CD4-positive, alpha-beta T cell treated with Interleukin-6 for 4 hours (primary cell): ENCODE data around the gene RPS6KB2.
A peak's percentile ranks its signal among the peaks of the same experiment; 100 is the strongest.

Experiments used
- DNase-seq: peaks from one replicate; pipeline ENCODE4 v3.0.0-alpha.2; 2020; ENCODE audit warnings: mixed read lengths

The RPS6KB2 gene

DNA sequence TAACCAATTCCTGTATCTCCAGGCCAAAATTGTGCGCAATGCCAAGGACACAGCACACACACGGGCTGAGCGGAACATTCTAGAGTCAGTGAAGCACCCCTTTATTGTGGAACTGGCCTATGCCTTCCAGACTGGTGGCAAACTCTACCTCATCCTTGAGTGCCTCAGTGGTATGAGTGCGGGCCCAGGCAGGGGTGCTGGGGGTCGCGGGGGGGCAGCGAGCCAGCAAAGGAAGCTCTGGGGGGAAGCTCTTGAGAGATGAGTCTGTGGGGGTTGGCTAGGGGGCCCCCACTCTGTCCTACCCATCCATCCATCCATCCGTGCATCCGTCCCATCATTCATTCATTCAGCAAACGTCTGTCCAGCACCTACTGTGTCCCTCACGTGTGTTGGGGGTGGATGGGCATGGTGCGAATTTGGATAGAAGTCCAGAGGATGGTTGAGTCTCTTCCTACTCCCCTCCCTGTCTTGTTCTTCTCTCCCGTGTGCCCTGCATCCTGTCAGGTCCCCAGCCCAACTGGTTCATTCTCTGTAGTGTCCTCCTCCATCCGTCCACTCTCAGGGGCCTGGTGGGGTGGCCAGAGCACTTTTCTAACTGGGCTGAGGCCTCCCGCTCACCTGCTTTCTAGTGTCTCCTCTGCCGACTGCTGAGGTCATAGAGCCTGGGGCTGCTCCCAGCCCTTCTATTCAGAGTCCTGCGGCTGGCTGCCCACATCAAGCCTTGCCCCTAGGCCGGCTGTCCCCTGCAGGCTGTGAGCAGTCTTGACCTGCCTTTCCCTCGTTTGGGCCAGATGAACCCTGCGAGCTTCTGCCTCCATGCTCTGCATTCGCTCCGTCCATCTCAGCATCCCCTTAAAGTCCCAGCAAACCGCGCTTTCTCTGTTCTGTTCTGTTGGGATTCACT is 3.3 kb downstream of the RPS6KB2 start:
- DNase-seq: no peak

DNA sequence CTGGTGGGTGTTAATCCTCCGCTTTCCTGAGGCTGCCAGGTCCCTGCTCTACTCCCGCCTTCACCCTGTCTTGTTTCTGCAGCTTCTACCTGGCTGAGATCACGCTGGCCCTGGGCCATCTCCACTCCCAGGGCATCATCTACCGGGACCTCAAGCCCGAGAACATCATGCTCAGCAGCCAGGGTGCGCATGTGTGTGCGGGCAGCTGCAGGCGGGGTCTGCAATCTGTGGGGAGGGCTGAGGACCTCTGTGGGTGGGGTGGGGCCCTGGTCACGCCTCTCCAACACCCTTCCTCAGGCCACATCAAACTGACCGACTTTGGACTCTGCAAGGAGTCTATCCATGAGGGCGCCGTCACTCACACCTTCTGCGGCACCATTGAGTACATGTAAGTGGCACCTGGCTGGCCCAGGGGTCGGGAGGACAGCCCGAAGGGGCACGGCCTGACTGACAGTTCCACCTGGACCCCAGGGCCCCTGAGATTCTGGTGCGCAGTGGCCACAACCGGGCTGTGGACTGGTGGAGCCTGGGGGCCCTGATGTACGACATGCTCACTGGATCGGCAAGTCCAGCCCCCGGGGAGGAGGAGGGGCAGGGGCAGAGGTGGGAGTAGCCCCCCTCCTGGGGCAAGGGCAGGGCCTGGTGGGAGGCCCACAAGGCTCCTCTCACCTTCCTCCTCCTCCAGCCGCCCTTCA is 4.5 kb downstream of the RPS6KB2 start:
- no peak for DNase-seq

DNA sequence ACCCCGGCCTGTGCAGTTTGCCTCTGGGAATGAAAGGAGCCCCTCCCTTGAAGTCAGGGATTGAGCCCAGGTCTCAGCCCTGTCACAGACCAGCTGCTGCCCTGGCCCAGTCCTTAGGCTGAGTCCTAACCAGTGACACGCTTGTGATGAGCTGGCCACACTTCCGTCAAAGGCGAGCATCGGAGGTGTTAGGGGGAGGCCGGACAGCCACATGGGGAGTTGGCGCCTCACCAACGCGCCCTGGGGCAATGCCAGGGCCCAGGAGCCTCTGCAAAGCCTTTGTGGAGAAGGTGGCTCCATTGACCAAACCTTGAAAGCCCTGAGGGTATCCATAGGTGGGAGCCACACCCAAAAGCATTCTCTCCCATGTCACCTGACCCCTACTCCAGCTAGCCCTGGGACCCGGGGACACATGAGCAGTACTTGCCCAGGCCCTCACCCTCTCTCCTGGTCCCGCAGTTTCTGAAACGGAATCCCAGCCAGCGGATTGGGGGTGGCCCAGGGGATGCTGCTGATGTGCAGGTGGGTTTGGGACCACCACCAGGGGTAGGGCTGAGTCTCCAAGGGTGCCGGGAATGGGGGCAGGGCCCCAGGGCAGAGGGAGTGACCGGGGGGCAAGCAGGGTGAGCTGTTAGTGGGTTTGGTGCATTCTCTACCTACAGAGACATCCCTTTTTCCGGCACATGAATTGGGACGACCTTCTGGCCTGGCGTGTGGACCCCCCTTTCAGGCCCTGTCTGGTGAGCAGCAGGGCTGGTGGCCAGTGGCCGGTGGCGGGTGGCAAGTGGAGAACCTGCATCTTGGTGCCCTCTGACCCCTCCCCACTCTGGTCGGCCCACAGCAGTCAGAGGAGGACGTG is 5.5 kb downstream of the RPS6KB2 start:
- DNase-seq: peak; percentile 22

DNA sequence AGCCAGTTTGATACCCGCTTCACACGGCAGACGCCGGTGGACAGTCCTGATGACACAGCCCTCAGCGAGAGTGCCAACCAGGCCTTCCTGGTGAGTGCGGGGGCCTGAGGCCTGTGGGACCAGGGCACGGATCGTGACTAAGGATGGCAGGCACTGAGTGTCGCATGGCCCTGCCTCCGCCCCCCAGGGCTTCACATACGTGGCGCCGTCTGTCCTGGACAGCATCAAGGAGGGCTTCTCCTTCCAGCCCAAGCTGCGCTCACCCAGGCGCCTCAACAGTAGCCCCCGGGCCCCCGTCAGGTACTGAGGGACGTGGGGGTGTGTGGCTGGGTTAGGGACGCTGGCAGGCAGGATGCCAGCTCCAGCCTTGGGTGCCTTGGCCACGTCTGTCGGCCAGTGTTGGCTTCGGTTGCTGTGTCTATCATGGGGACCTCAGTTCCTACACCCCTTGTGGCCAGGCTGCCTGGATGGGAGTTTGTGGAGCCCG is 6.1 kb downstream of the RPS6KB2 start:
- DNase-seq: peak; percentile 41

DNA sequence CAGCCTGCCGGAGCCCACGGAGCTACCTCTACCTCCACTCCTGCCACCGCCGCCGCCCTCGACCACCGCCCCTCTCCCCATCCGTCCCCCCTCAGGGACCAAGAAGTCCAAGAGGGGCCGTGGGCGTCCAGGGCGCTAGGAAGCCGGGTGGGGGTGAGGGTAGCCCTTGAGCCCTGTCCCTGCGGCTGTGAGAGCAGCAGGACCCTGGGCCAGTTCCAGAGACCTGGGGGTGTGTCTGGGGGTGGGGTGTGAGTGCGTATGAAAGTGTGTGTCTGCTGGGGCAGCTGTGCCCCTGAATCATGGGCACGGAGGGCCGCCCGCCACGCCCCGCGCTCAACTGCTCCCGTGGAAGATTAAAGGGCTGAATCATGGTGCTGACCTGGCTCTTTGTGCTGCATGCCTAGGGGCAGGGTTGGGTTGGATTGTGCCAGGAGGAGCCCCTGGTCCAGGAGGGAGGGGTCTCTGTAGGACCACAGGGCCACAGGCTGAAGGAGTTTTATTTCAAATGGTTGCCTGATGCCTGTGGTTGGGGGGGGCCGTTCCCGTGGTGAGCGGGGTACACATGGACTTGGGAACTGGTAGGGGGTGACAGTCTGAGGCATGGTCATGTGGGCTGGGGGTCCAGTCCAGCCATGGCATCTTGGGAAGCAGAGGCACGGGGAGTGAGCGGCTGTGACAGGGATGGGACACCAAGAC is 6.9 kb downstream of the RPS6KB2 start:
- peak; percentile 24 for DNase-seq

DNA sequence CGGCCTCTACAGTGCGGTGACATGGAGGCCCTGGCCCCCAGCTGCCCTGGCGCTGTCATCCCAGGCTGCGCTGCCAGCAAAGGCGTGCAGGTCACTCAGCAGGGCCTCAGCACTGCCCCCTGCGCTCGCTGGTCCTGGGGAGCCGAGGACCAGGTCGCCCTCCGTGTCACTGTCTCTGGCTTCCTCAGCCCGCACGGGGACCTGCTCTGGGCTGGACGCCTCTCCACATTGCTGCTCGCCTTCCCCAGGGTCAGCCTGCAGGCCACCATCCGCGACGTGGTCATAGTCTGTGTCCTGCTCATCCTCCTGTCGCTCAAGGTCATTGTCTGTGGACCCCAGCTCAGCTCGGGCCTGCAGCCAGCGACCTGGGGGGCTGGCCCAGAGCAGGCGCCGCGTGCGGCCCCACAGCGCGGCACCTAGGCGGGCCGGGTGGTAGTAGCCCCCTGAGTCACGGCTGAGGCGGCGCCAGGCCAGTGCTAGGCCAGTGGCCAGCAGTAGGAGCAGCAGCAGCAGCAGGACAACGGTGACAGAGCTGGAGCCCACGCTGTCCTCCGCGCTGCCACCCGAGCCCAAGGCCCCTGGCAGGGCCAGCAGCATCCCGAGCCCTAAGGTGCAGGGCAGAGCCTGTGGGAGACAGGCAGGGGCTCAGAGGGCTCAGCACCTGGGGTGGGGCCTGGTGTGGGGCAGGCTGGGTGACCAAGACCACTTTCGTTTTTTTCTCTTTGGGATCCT is 7.6 kb downstream of the RPS6KB2 start:
- no peak for DNase-seq

DNA sequence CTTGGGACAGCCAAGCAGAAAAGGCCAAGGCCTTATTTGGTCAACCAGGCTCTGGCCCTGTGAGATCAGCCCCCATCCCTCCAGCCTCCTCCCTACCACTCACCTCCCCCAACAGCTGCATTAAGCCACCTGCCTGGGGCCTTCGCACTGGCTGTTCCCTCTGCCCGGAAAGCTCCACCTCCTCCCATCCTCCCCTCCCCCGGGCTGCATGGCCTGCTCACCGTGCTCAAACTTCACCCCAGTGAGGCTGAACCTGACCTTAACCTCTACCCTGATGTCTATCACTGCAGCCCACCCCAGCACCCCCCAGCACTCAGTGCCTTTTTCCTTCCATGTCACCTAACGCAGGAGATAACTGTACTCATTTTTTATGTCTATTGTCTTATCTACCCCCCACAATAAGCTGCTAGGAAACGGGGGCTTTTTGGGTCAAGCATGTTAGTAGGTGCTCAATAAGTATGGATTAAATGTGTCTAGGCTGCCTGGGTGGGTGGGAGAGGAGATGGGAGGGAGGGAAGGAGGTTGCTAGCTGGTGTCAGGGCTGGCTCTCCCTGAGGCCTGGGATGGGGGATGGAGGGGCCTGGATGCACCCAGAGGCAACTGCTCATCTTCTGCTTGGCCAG is 8.3 kb downstream of the RPS6KB2 start:
- peak; percentile 88 for DNase-seq

DNA sequence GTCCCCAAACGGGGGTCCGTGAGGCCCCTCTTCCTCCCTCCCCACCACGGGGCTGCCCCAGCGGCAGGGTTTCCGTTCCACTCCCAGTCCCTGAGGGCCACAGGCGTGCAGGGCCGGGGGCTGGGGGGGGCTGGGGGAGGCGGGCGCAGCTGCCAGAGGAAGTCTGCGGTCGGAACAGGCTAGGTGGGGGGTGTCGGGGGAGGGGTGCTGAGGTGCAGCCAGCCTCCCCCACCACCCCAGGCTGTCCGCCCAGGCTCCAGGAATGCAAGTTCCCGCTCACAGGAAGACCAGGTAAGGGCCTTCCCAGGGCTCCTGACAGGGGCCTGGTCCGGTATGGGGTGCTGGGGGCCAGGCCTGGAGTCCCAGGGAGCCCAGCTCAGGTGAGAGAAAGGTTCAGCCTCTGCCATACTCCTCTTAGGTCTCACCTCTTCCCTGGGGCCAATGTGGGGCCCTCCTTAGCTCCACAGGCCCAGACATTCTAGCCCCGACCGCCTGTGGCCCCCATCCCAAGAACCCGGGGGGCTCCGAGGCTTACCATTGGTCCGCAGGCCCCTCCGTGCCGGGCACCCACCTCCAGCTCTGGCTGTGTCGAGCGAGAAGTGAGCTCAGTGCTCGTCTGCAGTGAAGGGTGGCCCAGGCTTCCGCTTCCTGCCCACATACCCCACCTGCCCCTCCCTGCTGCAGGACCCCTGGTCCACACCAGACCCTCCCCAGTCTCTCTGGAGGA is 9.0 kb downstream of the RPS6KB2 start, which contains the start of gene PTPRCAP:
PTPRCAP (minus strand) TSS at position 601 of the 727 bp plus-strand sequence; CDS start at position 538, 63 bp downstream.
- DNase-seq: peak; percentile 92

DNA sequence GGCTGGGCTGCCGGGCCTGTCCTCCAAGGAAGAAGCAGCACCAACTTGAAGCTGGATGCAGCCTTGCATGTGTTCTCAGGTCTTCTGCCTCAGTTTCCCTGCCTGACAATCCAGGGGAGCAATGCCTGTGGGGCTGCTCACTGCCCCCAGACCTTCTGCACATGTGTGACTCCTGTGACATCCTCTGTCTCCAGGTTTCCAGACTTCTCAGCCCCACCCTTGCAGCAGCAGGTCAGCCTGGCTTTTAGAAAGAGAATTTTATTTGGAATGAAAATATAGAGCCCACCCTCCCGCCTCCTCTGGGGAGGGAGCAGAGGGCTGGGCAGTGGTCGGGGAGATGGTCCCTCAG is 9.5 kb downstream of the RPS6KB2 start:
- DNase-seq: no peak

DNA sequence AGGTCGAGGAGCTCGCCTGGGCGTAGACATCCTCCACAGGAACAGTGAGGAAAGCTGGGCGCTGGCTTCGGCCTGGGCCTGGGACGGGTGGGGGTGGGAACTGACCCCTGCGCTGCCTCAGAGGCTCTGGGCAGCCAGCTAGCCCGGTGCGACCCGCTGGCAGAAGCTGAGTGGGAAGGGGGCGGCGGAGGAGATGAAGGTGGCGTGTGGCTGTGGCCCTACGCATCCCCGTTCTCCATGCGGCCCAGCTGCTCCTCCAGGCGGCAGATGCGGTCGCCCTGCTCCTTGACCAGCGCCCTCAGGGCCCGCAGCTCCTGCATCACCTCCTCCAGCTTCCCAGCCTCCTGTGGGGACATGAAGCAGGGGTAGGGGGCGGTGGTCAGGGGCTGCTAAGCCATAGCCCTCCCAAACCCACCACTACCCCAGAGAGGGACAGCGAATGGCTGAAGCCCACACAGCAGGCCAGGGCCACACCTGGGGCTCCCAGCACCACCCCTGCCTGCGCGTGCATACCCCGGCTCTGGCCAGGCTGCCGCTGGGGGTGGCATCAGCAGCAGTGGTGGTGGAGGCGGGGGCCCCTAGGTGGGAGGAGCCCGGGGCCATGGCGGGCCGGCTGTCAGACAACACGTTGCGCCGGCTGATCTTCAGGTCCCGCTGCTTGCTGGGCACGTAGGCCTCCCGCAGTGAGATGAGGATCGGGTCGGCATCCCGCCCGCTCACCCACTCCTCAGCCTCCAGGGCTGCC is 10.0 kb downstream of the RPS6KB2 start:
- DNase-seq: peak; percentile 86

DNA sequence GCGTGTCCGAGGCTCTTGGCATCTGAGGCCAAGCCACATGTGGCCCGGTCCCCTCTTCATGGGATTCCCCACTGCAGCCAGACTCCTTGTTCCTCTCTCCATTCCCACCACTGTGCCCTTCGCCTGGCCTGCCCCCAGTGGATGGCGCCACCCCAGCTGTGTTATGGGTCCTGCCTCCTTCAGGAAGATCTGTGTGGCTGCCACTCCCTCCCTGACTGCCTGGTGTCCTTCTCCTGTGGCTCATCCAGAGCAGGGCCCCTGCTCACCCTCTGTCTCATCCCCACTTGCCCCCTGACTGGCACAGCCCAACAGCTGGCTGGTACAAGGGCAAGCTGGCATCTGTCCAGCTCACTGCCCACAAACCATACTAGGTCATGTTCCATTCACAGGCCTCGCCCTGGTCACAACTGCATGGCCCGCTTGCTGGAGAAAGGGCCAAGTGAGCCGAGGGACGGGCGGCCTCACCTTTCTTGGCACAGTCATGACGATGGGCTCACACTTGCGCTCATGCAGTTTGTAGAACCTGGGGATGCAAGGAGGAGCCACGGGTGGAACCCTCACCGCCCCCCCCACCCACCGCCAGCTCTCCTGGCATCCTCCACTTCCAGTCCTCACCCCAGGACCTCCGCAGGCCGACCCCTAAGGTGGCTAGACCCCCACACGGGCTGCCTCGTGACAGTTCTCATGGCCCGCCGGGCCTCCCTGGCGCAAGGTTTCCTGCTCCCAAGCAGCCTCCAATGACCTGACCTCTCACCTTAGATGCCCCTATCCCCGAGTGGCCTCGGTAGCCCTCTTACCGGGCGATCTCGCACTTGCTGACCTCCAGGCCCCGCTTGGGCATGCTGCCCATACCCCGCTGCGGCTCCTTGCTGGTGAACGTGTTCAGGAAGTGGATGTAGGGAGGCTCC is 11.3 kb downstream of the RPS6KB2 start:
- DNase-seq: peak; percentile 45

DNA sequence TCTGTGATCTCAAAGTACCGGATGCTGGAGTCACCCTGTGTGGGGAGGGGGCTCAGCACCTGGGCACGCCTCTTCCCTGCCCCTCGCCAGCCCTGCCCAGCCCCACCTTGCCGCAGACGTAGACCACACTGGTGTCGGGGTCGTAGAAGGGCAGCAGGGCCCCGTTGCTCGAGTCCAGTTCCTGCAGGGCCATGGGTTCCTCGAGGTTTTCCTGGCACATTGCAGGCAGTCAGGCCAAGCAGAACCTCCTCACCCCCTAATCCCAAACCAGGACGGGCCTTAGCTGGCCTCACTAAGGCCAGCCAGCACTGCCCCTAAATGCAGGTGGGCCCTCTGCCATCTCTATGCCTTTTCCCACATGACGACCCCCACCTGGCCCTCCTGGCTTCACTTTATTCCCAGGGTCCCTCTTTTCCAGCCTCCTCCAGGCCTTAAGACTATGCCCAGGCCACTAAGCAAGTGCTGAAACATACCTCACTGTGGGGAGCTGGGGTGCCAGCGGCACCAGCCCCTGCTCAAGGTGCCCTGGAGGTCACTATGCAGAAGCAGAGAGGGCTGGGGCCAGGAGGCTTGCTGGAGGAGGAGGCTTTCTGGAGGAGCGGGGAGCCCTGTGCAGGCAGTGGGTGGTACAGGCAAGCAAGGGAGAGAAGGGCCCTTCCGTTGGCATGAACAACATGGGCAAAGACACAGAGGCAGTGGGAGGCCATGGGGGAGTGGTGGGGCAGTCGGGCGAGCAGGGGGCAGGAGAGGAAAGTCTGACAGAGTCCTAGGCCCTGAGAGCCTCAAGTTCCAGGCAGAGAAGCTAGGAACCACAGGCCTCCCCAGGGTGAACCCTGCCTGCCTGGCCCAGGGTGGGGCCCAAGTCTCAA is 12.2 kb downstream of the RPS6KB2 start:
- DNase-seq: peak; percentile 45

DNA sequence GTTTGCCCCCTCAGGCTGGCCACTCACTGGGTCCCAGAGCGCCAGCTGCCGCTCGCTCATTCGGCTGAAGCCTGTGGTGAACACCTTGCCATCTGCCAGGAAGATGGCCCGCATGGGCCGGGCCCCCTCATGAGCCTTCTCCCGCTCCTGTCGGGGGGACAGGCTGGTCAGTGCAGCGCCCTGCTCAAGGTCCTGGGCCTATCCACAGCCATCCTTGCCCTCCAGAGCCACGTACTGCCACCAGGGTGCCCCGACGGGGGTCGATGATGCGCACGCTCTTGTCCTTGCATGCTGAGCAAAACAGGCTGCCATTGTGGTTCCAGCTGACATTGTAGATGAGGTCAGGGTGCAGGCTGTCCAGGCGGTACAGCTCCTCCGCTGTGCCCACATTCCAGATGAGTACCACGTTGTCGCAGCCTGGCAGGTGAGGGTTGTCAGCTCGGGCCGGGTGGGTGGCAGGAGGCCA is 12.8 kb downstream of the RPS6KB2 start:
- no peak for DNase-seq

DNA sequence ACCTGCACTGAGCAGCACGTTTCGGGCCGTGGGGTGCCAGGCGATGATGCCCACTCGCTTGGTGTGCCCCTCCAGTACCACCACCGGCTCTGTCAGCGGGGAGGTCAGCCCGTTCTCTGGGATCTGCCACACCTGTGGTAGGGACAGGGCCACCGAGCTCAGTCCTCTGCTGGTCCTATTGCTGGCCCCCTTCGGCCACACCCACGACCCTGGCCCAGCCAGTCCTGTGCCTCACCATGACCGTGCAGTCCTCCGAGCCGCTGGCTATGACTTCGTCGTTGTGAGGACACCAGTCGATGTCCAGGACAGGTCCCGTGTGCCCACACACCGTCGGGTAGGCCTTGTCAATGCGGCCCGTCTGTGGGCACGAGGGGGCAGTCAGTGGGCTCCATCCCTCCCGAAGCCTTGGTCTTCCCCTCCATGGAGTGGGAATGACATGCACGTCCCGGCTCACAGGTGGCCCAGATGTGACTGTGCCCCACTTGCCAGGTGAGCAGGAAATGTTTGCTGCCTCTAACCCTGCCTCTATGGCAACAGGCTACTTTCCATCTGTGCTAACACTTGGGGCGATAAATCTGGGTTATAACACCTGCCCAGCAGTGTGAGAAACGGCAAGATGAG is 13.5 kb downstream of the RPS6KB2 start:
- peak; percentile 31 for DNase-seq

DNA sequence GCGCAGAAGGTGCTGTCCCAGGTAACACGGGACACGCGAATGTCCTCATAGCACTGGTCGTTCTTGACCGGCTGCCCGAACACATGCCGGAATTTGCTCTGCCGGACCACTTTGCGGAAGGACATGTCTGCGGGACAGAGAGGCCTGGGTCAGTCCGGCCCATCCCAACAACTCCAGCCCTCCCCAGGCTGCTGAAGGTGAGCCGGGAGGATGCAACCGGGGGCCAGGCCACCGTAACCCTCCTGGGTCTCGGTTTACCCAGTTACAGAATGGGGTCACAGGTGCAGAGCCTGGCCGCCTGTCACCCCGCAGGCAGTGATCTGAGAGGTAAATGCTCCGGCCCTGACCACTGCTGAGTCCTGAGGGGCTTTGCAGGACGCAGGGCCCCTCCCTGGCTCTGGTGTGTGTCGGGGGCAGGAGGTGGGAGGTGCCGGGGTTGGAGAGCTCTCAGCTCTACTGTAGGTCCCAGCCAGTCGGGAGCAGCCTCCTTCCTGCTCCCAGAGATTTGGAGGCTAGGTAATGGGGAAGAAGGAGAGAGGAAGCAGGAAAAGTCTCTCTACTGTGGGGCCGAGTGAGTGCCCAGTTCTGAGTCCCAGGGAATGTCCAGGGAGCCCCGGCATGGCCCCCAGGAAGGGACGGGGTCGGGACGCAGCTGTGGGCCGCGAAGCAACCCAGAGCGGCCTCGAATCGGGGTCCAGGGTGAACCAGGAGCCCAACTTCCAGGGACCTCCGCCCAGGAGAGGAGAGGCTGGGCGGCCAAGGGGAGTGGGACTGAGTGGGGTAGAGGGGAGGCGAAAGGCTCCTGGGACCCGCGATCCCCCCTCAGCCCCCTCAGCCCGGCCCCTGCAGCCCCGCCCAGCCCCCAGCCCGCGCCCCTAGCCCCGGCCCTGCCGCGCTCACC is 14.5 kb downstream of the RPS6KB2 start:
- no peak for DNase-seq

DNA sequence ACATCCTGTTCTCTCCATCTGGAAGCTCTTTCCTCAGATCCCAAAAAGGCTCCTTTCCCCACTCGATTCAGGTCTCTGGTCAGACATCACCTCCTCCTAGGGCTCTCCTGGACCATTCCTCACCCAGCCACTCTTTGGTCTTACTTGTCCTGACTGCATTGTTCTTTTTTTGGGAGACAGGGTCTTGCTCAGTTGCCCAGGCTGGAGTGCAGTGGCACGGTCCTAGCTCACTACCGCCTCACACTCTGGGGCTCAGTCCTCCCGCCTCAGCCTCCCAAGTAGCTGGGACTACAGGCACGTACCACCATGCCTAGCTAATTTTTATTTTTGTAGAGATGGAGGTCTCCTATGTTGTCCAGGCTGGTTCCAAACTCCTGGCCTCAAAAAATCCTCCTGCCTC is 17.2 kb downstream of the RPS6KB2 start:
- DNase-seq: no peak
